Measurements from ENCODE around the gene SMARCAD1.

DNA sequence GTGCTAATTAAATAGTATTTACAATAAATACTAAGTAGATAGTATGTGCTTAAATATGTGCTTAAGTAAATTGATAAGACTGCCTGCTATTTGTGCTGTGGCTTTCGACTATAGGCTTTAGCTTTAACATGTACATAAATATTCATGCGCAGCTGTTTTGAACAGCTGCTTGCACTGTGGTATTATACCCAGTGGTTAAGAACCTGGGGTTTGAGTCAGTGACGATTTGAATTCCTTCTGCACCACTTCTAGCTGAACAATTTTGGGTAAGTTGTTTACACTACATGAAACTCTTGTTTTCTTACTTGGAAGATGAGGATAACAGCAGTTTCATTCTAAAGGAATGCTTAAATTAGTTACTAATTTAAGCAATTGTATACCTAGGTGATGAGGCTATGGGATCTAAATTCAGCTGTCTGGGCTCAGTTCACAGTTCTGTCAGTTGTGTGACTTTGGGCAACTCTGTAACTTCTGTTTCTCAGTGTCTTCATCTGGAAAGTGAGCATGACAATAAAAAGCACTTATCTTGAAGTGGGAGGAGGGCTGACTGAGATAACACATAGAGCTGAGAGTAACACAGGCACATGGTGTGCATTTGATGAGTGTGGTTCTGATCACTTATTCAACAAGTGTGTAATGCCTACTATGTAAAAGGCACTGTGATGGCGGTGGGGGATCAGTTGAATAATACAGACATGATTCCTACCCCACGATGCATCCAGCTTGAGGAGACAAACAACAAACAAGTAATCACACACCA, 98.0 kb downstream of the SMARCAD1 start:
- no peak for TF ChIP-seq EP300 (IDR thresholded peaks at IDR 0.05; ENCODE audit: low read depth)
- TF ChIP-seq, protein P1, sequence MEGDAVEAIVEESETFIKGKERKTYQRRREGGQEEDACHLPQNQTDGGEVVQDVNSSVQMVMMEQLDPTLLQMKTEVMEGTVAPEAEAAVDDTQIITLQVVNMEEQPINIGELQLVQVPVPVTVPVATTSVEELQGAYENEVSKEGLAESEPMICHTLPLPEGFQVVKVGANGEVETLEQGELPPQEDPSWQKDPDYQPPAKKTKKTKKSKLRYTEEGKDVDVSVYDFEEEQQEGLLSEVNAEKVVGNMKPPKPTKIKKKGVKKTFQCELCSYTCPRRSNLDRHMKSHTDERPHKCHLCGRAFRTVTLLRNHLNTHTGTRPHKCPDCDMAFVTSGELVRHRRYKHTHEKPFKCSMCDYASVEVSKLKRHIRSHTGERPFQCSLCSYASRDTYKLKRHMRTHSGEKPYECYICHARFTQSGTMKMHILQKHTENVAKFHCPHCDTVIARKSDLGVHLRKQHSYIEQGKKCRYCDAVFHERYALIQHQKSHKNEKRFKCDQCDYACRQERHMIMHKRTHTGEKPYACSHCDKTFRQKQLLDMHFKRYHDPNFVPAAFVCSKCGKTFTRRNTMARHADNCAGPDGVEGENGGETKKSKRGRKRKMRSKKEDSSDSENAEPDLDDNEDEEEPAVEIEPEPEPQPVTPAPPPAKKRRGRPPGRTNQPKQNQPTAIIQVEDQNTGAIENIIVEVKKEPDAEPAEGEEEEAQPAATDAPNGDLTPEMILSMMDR (IDR thresholded peaks at IDR 0.05), result no peak
- no peak for TF ChIP-seq POLR2A (IDR thresholded peaks at IDR 0.05)
- no peak for TF ChIP-seq POLR2AphosphoS5 (IDR thresholded peaks at IDR 0.05)

Measured in transverse colon (tissue), 4 donors.